ENCODE results near the gene RYK.

Gene RYK

GRCh38 chr3:134190250-134190649 lies 60.4 kb downstream of the RYK start:
- H3K4me3 ChIP-seq (ENCODE audit: low read depth, low read length): no peak overlapping the region
- no peak for TF ChIP-seq CTCF (IDR thresholded peaks at IDR 0.05; ENCODE audit: borderline replicate concordance, insufficient read depth, low read depth, low read length)

- no peak for TF ChIP-seq CTCF (IDR thresholded peaks at IDR 0.05; ENCODE audit: borderline replicate concordance, insufficient read depth, low read depth, low read length)
- no peak overlapping the region for H3K4me3 ChIP-seq (ENCODE audit: low read depth, low read length)
Observed at GRCh38 chr3:134189849-134190248, 60.8 kb downstream of the RYK start.

GRCh38 chr3:134186391-134186790 lies 64.3 kb downstream of the RYK start:
- no peak for TF ChIP-seq CTCF (IDR thresholded peaks at IDR 0.05; ENCODE audit: borderline replicate concordance, insufficient read depth, low read depth, low read length)

GRCh38 chr3:134180761-134181160 lies 69.9 kb downstream of the RYK start:
- no peak overlapping the region for H3K4me3 ChIP-seq (ENCODE audit: low read depth, low read length)
- TF ChIP-seq CTCF (IDR thresholded peaks at IDR 0.05; ENCODE audit: borderline replicate concordance, insufficient read depth, low read depth, low read length): no peak

More at GRCh38 chr3:134186391-134186790, 64.3 kb downstream of the RYK start:
- H3K4me3 ChIP-seq (ENCODE audit: low read depth, low read length): no peak overlapping the region

- no peak overlapping the region for H3K4me3 ChIP-seq (ENCODE audit: low read depth, low read length)
- no peak for TF ChIP-seq CTCF (IDR thresholded peaks at IDR 0.05; ENCODE audit: borderline replicate concordance, insufficient read depth, low read depth, low read length)
Observed at GRCh38 chr3:134179508-134179907, 71.2 kb downstream of the RYK start.

GRCh38 chr3:134163096-134163495 lies 87.6 kb downstream of the RYK start:
- no peak for TF ChIP-seq CTCF (IDR thresholded peaks at IDR 0.05; ENCODE audit: borderline replicate concordance, insufficient read depth, low read depth, low read length)
- no peak overlapping the region for H3K4me3 ChIP-seq (ENCODE audit: low read depth, low read length)

- no peak for TF ChIP-seq CTCF (IDR thresholded peaks at IDR 0.05; ENCODE audit: borderline replicate concordance, insufficient read depth, low read depth, low read length)
- no peak overlapping the region for H3K4me3 ChIP-seq (ENCODE audit: low read depth, low read length)
Observed at GRCh38 chr3:134161898-134162615, 88.6 kb downstream of the RYK start.

All from GM12875 (cell line).